AG09309 (cell line): ENCODE measurements around the gene KCTD5.

Source experiments
- DNase-seq: peaks from one replicate; pipeline ENCODE4 v3.0.0-alpha.2; 2010; ENCODE audit warnings: low read depth
- H3K4me3 ChIP-seq: 2 replicates; pipeline ENCODE4 v1.5.1; 2011; ENCODE audit warnings: mild to moderate bottlenecking, low read depth, low read length, moderate library complexity; ENCODE audit not compliant: control insufficient read depth
- TF ChIP-seq, protein P1 (sequence below): IDR thresholded peaks from 2 replicates; pipeline ENCODE4 v1.5.1; 2011; ENCODE audit warnings: mild to moderate bottlenecking, low read depth, low read length, inconsistent platforms; ENCODE audit not compliant: insufficient read depth, control insufficient read depth; ENCODE audit errors: missing control alignments

The KCTD5 gene

DNA sequence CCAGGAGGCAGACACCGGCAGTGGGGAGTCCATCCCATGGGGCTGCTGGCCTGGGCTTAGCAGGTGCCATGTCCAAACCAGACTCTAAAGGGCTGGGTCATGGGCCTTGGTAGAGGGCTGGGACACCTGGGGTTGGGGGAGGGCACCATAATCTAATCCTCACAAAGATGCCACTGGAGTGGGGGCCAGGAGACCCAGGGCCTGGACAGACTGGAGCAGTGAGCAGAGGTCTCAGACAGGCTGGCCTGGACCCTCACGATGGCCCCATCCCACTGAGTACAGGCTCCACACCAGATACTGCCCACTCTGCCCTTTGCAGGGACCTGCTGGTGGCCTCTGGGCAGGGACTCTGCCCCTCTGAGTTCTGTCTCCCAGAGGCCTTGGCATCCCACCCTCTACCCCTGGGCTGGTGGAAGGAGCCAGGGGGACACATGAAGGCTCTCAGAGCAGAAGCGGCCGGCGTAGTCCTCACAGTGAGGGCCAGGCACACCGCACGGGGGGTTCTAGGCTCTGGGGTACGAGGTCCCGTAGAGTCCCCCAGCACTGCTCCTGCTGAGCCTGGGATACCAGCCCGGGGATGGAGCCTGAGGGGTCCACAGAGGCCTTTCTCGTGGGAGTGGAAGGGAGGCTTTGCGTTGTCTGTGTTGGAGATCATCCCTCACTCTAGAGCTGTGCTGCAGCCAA, 60.1 kb downstream of the KCTD5 start:
- DNase-seq = no peak
- TF ChIP-seq, protein P1, sequence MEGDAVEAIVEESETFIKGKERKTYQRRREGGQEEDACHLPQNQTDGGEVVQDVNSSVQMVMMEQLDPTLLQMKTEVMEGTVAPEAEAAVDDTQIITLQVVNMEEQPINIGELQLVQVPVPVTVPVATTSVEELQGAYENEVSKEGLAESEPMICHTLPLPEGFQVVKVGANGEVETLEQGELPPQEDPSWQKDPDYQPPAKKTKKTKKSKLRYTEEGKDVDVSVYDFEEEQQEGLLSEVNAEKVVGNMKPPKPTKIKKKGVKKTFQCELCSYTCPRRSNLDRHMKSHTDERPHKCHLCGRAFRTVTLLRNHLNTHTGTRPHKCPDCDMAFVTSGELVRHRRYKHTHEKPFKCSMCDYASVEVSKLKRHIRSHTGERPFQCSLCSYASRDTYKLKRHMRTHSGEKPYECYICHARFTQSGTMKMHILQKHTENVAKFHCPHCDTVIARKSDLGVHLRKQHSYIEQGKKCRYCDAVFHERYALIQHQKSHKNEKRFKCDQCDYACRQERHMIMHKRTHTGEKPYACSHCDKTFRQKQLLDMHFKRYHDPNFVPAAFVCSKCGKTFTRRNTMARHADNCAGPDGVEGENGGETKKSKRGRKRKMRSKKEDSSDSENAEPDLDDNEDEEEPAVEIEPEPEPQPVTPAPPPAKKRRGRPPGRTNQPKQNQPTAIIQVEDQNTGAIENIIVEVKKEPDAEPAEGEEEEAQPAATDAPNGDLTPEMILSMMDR = no peak
- no peak overlapping the region for H3K4me3 ChIP-seq

- no peak overlapping the region for H3K4me3 ChIP-seq
- TF ChIP-seq, protein P1 = no peak
- DNase-seq = no peak
Observed at GRCh38 chr16:2743007-2743810, 60.9 kb downstream of the KCTD5 start.

- H3K4me3 ChIP-seq = no peak overlapping the region
- no peak for DNase-seq
- TF ChIP-seq, protein P1 = no peak
Observed at GRCh38 chr16:2744711-2745110, 62.4 kb downstream of the KCTD5 start.

- DNase-seq = no peak
- TF ChIP-seq, protein P1 = no peak
- no peak overlapping the region for H3K4me3 ChIP-seq
Observed at GRCh38 chr16:2745116-2745890, 63.0 kb downstream of the KCTD5 start.

DNA sequence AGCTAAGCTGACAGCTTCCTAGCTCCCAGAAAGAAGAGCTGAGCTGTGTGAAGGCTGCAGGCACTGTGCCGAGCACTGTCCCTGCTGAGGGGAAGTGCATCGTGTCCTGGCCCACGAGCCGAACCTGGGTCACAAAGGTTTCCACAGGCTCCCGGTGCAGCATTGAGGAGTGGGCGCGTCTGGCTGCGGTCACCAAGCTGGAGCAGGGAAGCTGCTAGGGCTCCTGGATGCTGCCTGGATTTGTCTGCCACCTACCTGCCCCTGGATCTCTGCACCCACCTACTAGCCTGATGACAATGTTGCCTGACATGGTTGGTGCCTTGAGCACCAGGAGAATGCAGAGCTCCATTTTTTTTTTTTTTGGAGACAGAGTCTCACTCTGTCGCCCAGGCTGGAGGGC, 63.6 kb downstream of the KCTD5 start:
- no peak overlapping the region for H3K4me3 ChIP-seq
- TF ChIP-seq, protein P1 = no peak
- no peak for DNase-seq

- TF ChIP-seq, protein P1 = no peak
- no peak for DNase-seq
Observed at GRCh38 chr16:2748757-2749455, 66.6 kb downstream of the KCTD5 start.

More at GRCh38 chr16:2748757-2749455, 66.6 kb downstream of the KCTD5 start:
- no peak overlapping the region for H3K4me3 ChIP-seq
